Type B pancreatic cell (in vitro differentiated cells): Measurements from ENCODE around the gene ZNF675. TPM values are rescaled to one million over a fixed set of nuclear protein-coding genes. Genes with fewer than 3 reads are reported as not detected.
"Not testable (repeated sequence)": the region's sequence is repeated elsewhere in the genome, so short reads cannot be mapped to it uniquely, and the experiment has no call there.

Experiments used
- DNase-seq: peaks from one replicate; pipeline ENCODE4 v3.0.0; 2021; ENCODE audit warnings: mixed read lengths; ENCODE audit not compliant: unreplicated experiment; ENCODE audit errors: extremely low spot score
- H3K27ac Mint-ChIP-seq: 2 replicates; pipeline ENCODE4 v1.8.0; 2021; ENCODE audit warnings: mild to moderate bottlenecking, mixed read lengths
- H3K27me3 Mint-ChIP-seq: 2 replicates; pipeline ENCODE4 v1.8.0; 2021; ENCODE audit warnings: mixed read lengths
- H3K36me3 Mint-ChIP-seq: 2 replicates; pipeline ENCODE4 v1.8.0; 2021; ENCODE audit warnings: mixed read lengths
- H3K4me1 Mint-ChIP-seq: one replicate; pipeline ENCODE4 v1.8.0; 2021; ENCODE audit warnings: mixed read lengths; ENCODE audit not compliant: unreplicated experiment
- H3K4me3 Mint-ChIP-seq: 2 replicates; pipeline ENCODE4 v1.8.0; 2021; ENCODE audit warnings: mild to moderate bottlenecking, mixed read lengths
- H3K9me3 Mint-ChIP-seq: 2 replicates; pipeline ENCODE4 v1.8.0; 2021; ENCODE audit warnings: mixed read lengths
- CTCF ChIP-seq: fragments of 200-600 bp; sonication (generic); conservative IDR thresholded peaks from 2 replicates; pipeline ENCODE4 v1.5.0; 2021; ENCODE audit warnings: antibody characterized with exemption, mild to moderate bottlenecking
- long read RNA-seq: library from polyadenylated mRNA; unstranded; transcript quantifications from one replicate; pipeline ENCODE4 v2.0.0, GENCODE V29; 2020
- total RNA-seq: library from RNA; stranded (reverse); gene quantifications from 2 replicates; pipeline ENCODE4 v1.2.1, GENCODE V29; 2021; ENCODE audit warnings: low replicate concordance

The ZNF675 gene
- total RNA-seq = 19.6 and 19.7 TPM in 2 replicates
- long read RNA-seq, full-length matches to known transcripts = 65 of 75 reads
- long read RNA-seq, partial matches to known transcripts = 0 of 75 reads
- long read RNA-seq, other reads (novel, unspliced or antisense) = 10 of 75 reads

- H3K4me1 Mint-ChIP-seq = peaks cover 8% of the 10 kb centered on the region
- no peak for TF ChIP-seq CTCF
- H3K4me3 Mint-ChIP-seq = peak within 1 kb of the TSS; percentile 98
- DNase-seq = peak; percentile 91
- peaks cover 21% of the 10 kb centered on the region for H3K36me3 Mint-ChIP-seq
- H3K27ac Mint-ChIP-seq = peak within 1 kb of the TSS; percentile 97
- H3K27me3 Mint-ChIP-seq = no peaks in the 10 kb centered on the region
- no peaks in the 10 kb centered on the region for H3K9me3 Mint-ChIP-seq
Observed at GRCh38 chr19:23686621-23687423, at the start of gene ZNF675. Gene ZNF675 (minus strand): TSS chr19:23687212. CDS start chr19:23687033, 179 bp downstream.

- H3K4me1 Mint-ChIP-seq, H3K27me3 Mint-ChIP-seq, DNase-seq, H3K36me3 Mint-ChIP-seq, H3K27ac Mint-ChIP-seq, H3K4me3 Mint-ChIP-seq: not testable (repeated sequence)
- peaks cover 12% of the 10 kb centered on the region for H3K9me3 Mint-ChIP-seq
Observed at GRCh38 chr19:23730729-23731465, 43.9 kb upstream of the ZNF675 start.

- H3K9me3 Mint-ChIP-seq, DNase-seq, H3K27me3 Mint-ChIP-seq, H3K4me1 Mint-ChIP-seq, H3K36me3 Mint-ChIP-seq: not testable (repeated sequence)
- H3K4me3 Mint-ChIP-seq = peak overlapping the region; percentile 65
- H3K27ac Mint-ChIP-seq = peak overlapping the region; percentile 88
Observed at GRCh38 chr19:23724161-23724560, 37.1 kb upstream of the ZNF675 start.

- no peak overlapping the region for H3K27ac Mint-ChIP-seq
Observed at GRCh38 chr19:23718802-23719201, 31.8 kb upstream of the ZNF675 start.

GRCh38 chr19:23716792-23717191 is 29.8 kb upstream of the ZNF675 start:
- Mint-ChIP-seq H3K27me3 (peaks cover 15% of the 10 kb centered on the region), H3K4me1 (no peaks in the 10 kb centered on the region), H3K9me3 (no peaks in the 10 kb centered on the region), H3K27ac (no peak overlapping the region), H3K36me3 (no peaks in the 10 kb centered on the region), H3K4me3 (no peak overlapping the region)
- DNase-seq = no peak
- no peak for TF ChIP-seq CTCF

More at GRCh38 chr19:23718802-23719201, 31.8 kb upstream of the ZNF675 start:
- Mint-ChIP-seq H3K9me3 (no peaks in the 10 kb centered on the region), H3K36me3 (no peaks in the 10 kb centered on the region), H3K4me1 (no peaks in the 10 kb centered on the region), H3K4me3 (no peak overlapping the region), H3K27me3 (peaks cover 15% of the 10 kb centered on the region)
- no peak for TF ChIP-seq CTCF
- DNase-seq = no peak

- Mint-ChIP-seq H3K27ac (no peak overlapping the region), H3K27me3 (no peaks in the 10 kb centered on the region), H3K9me3 (peaks cover 5% of the 10 kb centered on the region), H3K4me1 (no peaks in the 10 kb centered on the region), H3K4me3 (no peak overlapping the region), H3K36me3 (no peaks in the 10 kb centered on the region)
- DNase-seq = no peak
- no peak for TF ChIP-seq CTCF
Observed at GRCh38 chr19:23709347-23709746, 22.3 kb upstream of the ZNF675 start.
